ENCODE measurements around the gene HHAT.

HHAT gene

DNA sequence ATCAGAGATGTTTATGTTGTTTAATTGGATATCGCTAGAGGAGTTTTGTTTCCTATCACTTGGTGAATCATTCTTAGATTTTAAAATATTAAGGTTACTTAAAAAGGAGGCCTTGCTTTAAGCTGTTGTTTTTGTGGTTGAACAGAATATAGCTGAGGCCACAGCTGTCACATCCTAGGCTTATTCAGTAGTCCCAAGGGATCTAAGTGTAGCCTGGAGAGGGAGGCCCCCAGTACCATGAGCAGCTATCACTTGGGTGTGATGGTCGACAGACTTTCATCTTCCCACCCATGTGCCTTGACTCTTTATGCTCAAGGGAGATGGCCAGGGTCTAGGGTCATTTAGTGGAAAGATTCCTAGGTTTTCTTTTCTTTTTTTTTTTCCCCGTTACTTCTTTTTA is 278.7 kb downstream of the HHAT start:
- DNase-seq, result no peak
- Mint-ChIP-seq H3K36me3 (ENCODE audit: low read depth) (peaks cover 16% of the 10 kb centered on the region), H3K4me3 (no peak overlapping the region), H3K4me1 (no peaks in the 10 kb centered on the region), H3K9me3 (peaks cover 21% of the 10 kb centered on the region), H3K27ac (no peak overlapping the region), H3K27me3 (ENCODE audit: low read depth, poor library complexity) (peaks cover 3% of the 10 kb centered on the region)
- TF ChIP-seq, protein P1, sequence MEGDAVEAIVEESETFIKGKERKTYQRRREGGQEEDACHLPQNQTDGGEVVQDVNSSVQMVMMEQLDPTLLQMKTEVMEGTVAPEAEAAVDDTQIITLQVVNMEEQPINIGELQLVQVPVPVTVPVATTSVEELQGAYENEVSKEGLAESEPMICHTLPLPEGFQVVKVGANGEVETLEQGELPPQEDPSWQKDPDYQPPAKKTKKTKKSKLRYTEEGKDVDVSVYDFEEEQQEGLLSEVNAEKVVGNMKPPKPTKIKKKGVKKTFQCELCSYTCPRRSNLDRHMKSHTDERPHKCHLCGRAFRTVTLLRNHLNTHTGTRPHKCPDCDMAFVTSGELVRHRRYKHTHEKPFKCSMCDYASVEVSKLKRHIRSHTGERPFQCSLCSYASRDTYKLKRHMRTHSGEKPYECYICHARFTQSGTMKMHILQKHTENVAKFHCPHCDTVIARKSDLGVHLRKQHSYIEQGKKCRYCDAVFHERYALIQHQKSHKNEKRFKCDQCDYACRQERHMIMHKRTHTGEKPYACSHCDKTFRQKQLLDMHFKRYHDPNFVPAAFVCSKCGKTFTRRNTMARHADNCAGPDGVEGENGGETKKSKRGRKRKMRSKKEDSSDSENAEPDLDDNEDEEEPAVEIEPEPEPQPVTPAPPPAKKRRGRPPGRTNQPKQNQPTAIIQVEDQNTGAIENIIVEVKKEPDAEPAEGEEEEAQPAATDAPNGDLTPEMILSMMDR (IDR thresholded peaks at IDR 0.05), result no peak

DNA sequence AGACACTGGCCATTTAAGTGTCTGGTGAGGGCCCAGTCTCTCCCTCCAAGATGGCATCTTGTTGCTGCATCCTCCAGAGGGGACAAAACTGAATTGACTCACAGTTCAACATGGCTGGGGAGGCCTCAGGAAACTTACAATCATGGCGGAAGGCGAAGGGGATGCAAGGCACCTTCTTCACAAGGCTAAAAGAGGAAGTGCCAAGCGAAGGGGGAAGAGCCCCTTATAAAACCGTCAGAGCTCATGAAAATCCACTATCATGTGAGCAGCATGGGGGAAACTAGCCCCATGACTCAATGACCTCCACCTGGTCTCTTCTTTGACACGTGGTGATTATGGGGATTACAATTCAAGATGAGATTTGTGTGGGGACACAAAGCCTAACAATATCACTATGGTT is 280.1 kb downstream of the HHAT start:
- peaks cover 3% of the 10 kb centered on the region for H3K27me3 Mint-ChIP-seq (ENCODE audit: low read depth, poor library complexity)
- DNase-seq, result no peak
- no peak overlapping the region for H3K4me3 Mint-ChIP-seq
- peaks cover 16% of the 10 kb centered on the region for H3K36me3 Mint-ChIP-seq (ENCODE audit: low read depth)
- no peak overlapping the region for H3K27ac Mint-ChIP-seq
- no peaks in the 10 kb centered on the region for H3K4me1 Mint-ChIP-seq
- TF ChIP-seq, protein P1 (IDR thresholded peaks at IDR 0.05), result no peak
- peaks cover 21% of the 10 kb centered on the region for H3K9me3 Mint-ChIP-seq

DNA sequence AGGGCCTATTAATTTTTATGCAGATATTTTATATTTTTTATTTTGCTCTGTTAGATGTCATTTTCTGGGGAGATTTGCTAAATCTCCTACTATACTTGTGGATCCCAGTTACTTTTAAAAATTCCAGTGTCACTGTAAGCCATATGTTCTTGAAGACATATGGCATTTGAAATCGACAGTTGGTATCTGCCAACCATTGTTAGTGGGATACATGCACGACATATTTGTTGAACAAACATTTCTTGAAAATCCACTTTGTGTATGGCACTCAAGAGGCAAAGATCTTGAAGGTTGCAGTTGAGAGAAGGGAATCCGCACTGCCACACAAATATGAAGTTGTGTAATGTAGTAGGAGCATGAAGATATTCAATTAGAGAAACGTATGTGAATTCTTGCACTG is 287.7 kb downstream of the HHAT start:
- no peak overlapping the region for H3K4me3 Mint-ChIP-seq
- no peak for DNase-seq
- no peaks in the 10 kb centered on the region for H3K27me3 Mint-ChIP-seq (ENCODE audit: low read depth, poor library complexity)
- TF ChIP-seq, protein P1 (IDR thresholded peaks at IDR 0.05), result no peak
- H3K36me3 Mint-ChIP-seq (ENCODE audit: low read depth), result no peaks in the 10 kb centered on the region
- H3K4me1 Mint-ChIP-seq, result peaks cover 13% of the 10 kb centered on the region
- H3K9me3 Mint-ChIP-seq, result no peaks in the 10 kb centered on the region
- no peak overlapping the region for H3K27ac Mint-ChIP-seq

DNA sequence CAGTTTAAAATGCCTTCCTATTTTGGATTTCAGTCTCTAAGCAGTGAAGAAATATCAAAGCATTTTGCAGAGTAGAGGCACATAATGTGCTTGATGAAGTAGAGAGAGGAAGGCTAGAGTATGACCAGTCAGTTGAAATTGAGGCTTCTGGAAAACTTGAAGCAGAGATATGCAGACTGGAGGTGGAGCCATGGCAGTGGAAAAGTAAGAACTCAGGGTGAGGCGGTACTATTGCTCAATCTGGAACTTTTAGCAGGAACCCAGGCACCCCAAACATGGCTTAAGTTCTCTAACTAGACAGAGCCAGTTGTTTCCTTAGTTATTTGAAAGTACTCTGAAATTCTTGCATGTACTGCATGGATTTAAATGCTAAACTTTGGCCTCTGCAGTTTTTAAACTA is 288.6 kb downstream of the HHAT start:
- Mint-ChIP-seq H3K4me3 (no peak overlapping the region), H3K27ac (no peak overlapping the region), H3K36me3 (ENCODE audit: low read depth) (no peaks in the 10 kb centered on the region), H3K4me1 (peaks cover 18% of the 10 kb centered on the region), H3K27me3 (ENCODE audit: low read depth, poor library complexity) (peaks cover 2% of the 10 kb centered on the region), H3K9me3 (no peaks in the 10 kb centered on the region)
- TF ChIP-seq, protein P1 (IDR thresholded peaks at IDR 0.05), result no peak
- no peak for DNase-seq

DNA sequence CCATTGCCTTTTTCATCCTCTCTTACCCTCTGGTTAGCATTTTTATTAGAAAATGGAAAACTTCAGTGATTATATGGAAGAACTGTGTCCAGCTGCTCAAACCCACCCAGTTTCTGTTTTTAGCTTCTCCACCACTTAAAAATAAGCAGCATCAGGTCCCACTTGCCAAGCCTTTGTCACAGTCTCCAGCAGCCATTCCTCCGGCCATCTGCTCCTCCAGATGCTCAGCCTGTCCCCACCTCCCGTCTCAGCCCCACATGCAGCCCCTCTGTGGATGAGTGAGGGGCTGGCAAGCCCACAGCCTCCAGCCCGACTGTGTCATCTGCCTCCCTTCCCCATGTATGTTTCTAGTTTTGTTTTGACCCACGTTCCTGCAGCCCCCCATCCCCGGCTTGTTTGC is 289.7 kb downstream of the HHAT start:
- no peaks in the 10 kb centered on the region for H3K36me3 Mint-ChIP-seq (ENCODE audit: low read depth)
- peaks cover 2% of the 10 kb centered on the region for H3K27me3 Mint-ChIP-seq (ENCODE audit: low read depth, poor library complexity)
- TF ChIP-seq, protein P1 (IDR thresholded peaks at IDR 0.05), result no peak
- DNase-seq, result no peak
- H3K9me3 Mint-ChIP-seq, result no peaks in the 10 kb centered on the region
- H3K4me3 Mint-ChIP-seq, result no peak overlapping the region
- no peak overlapping the region for H3K27ac Mint-ChIP-seq
- peaks cover 18% of the 10 kb centered on the region for H3K4me1 Mint-ChIP-seq

DNA sequence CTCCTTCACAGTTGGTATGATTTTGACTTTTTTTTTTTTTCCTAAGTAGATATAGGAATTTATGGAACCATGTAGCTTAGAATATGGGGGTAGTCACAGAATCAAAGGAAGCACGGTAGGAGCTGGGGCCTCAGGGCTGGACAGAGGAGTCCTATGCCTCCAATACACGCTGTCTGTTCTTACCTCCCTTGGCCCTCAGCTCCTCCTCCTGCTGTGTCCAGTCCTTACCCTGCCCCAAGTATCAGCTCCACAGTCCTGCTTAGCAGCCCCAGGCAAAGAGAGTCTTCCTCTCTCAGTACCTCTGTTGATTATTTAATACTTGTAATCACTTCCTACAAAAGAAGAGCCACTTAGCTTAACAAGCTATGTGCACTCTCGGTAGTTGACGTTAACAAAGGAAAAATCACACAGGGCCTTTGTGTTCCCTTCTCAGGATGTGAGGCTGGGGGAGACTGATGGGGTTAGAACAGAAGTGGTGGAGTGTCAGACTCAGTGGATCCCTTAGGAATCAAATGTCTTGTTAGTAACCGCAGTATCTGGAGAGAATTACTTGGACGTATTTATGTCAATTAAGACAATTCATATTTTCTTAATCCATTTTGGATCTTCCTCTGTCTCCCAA is 292.3 kb downstream of the HHAT start:
- H3K4me3 Mint-ChIP-seq, result no peak overlapping the region
- H3K27me3 Mint-ChIP-seq (ENCODE audit: low read depth, poor library complexity), result peaks cover 2% of the 10 kb centered on the region
- no peaks in the 10 kb centered on the region for H3K9me3 Mint-ChIP-seq
- TF ChIP-seq, protein P1 (IDR thresholded peaks at IDR 0.05), result no peak
- peaks cover 22% of the 10 kb centered on the region for H3K4me1 Mint-ChIP-seq
- DNase-seq, result no peak
- H3K36me3 Mint-ChIP-seq (ENCODE audit: low read depth), result no peaks in the 10 kb centered on the region
- H3K27ac Mint-ChIP-seq, result no peak overlapping the region
